Measurements from ENCODE around the gene COPG1.

The COPG1 gene

GRCh38 chr3:129249284-129250065, at the start of gene COPG1:
Gene COPG1, plus strand, starts transcription at chr3:129249606. Its CDS starts 104 bp downstream, at chr3:129249710.
- TF ChIP-seq ZFX (IDR thresholded peaks at IDR 0.05) (peak; percentile 86; the same call in 1 of the 2 replicates), CTCF (conservative IDR thresholded peaks at IDR 0.05) (no peak)
- peak within 1 kb of the TSS; percentile 98 for H3K27ac ChIP-seq

- no peak for TF ChIP-seq CTCF (conservative IDR thresholded peaks at IDR 0.05)
- no peak for TF ChIP-seq ZFX (IDR thresholded peaks at IDR 0.05)
- H3K27ac ChIP-seq = peak overlapping the region; percentile 44
Measured at GRCh38 chr3:129204473-129204872, 44.9 kb upstream of the COPG1 start.

- peak overlapping the region; percentile 44 for H3K27ac ChIP-seq
- TF ChIP-seq ZFX (IDR thresholded peaks at IDR 0.05) = no peak
- no peak for TF ChIP-seq CTCF (conservative IDR thresholded peaks at IDR 0.05)
Measured at GRCh38 chr3:129205109-129205832, 44.1 kb upstream of the COPG1 start.

GRCh38 chr3:129207479-129207878, 41.9 kb upstream of the COPG1 start:
- TF ChIP-seq CTCF (conservative IDR thresholded peaks at IDR 0.05) (no peak), ZFX (IDR thresholded peaks at IDR 0.05) (no peak)
- peak overlapping the region; percentile 39 for H3K27ac ChIP-seq

- H3K27ac ChIP-seq = peak overlapping the region; percentile 29
- TF ChIP-seq CTCF (conservative IDR thresholded peaks at IDR 0.05) (no peak), ZFX (IDR thresholded peaks at IDR 0.05) (no peak)
Measured at GRCh38 chr3:129211345-129211744, 38.1 kb upstream of the COPG1 start.

GRCh38 chr3:129211772-129212171, 37.6 kb upstream of the COPG1 start:
- H3K27ac ChIP-seq = peak overlapping the region; percentile 29
- no peak; the same call in 1 of the 2 replicates for TF ChIP-seq ZFX (IDR thresholded peaks at IDR 0.05)
- no peak for TF ChIP-seq CTCF (conservative IDR thresholded peaks at IDR 0.05)

GRCh38 chr3:129213238-129213637, 36.2 kb upstream of the COPG1 start:
- TF ChIP-seq ZFX (IDR thresholded peaks at IDR 0.05) (no peak), CTCF (conservative IDR thresholded peaks at IDR 0.05) (no peak)
- H3K27ac ChIP-seq = no peak overlapping the region
